ENCODE measurements around the gene IRF7.
"Not testable (repeated sequence)": the region's sequence is repeated elsewhere in the genome, so short reads cannot be mapped to it uniquely, and the experiment has no call there.

The IRF7 gene

DNA sequence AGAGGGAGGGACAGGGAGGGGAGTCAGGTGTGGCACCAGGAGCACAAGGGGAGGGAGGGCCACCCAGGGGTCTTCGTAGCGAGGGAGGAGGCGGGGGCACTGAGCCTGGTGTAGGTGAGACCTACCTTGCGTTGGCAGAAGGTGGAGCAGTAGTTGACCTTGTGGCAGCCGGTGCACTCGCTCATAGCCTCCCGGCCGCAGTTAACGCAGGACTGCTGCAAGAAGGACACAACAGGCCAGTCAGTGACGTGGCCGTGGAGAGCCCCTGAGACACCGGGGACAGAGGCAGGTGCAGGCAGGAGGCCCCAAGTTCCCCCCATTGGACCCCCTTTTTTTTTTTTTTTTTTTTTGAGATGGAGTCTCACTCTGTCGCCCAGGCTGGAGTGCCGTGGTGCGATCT, 38.1 kb upstream of the IRF7 start:
- Histone ChIP-seq H3K27me3 (ENCODE audit: low read depth, low read length) (no peaks in the 10 kb centered on the region), H3K9me3 (ENCODE audit: insufficient read depth, low read length) (no peaks in the 10 kb centered on the region), H3K27ac (ENCODE audit: low read length) (no peak overlapping the region), H2AFZ (ENCODE audit: low read depth, low read length) (no peak overlapping the region), H3K4me3 (ENCODE audit: low read length) (no peak overlapping the region), H3K9ac (ENCODE audit: low read length) (no peak overlapping the region), H3K4me1 (ENCODE audit: low read length) (no peaks in the 10 kb centered on the region), H3K4me2 (ENCODE audit: low read length) (no peak overlapping the region), H4K20me1 (ENCODE audit: insufficient read depth, low read length) (no peaks in the 10 kb centered on the region), H3K36me3 (replicated peaks; ENCODE audit: low read depth, low read length) (peaks cover 6% of the 10 kb centered on the region), H3K79me2 (ENCODE audit: low read length) (no peaks in the 10 kb centered on the region)
- TF ChIP-seq, protein P1, sequence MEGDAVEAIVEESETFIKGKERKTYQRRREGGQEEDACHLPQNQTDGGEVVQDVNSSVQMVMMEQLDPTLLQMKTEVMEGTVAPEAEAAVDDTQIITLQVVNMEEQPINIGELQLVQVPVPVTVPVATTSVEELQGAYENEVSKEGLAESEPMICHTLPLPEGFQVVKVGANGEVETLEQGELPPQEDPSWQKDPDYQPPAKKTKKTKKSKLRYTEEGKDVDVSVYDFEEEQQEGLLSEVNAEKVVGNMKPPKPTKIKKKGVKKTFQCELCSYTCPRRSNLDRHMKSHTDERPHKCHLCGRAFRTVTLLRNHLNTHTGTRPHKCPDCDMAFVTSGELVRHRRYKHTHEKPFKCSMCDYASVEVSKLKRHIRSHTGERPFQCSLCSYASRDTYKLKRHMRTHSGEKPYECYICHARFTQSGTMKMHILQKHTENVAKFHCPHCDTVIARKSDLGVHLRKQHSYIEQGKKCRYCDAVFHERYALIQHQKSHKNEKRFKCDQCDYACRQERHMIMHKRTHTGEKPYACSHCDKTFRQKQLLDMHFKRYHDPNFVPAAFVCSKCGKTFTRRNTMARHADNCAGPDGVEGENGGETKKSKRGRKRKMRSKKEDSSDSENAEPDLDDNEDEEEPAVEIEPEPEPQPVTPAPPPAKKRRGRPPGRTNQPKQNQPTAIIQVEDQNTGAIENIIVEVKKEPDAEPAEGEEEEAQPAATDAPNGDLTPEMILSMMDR (IDR thresholded peaks at IDR 0.05; ENCODE audit: low read depth, low read length) = no peak

DNA sequence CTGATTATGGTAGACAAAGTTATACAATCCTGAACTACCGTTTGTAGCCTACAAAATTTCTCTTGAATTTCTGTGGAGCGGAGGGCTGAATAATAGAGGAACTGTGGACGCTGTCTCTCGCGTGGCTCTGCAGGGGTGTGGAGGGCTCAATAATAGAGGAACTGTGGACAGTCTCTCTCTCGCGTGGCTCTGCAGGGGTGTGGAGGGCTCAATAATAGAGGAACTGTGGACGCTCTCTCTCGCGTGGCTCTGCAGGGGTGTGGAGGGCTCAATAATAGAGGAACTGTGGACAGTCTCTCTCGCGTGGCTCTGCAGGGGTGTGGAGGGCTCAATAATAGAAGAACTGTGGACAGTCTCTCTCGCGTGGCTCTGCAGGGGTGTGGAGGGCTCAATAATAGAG, 37.4 kb upstream of the IRF7 start:
- not testable (repeated sequence) for H3K4me3 ChIP-seq (ENCODE audit: low read length); H3K4me1 ChIP-seq (ENCODE audit: low read length); H2AFZ ChIP-seq (ENCODE audit: low read depth, low read length); H3K27ac ChIP-seq (ENCODE audit: low read length); H3K9ac ChIP-seq (ENCODE audit: low read length); H3K9me3 ChIP-seq (ENCODE audit: insufficient read depth, low read length); H4K20me1 ChIP-seq (ENCODE audit: insufficient read depth, low read length); H3K27me3 ChIP-seq (ENCODE audit: low read depth, low read length); H3K36me3 ChIP-seq (replicated peaks; ENCODE audit: low read depth, low read length); H3K4me2 ChIP-seq (ENCODE audit: low read length); H3K79me2 ChIP-seq (ENCODE audit: low read length)

DNA sequence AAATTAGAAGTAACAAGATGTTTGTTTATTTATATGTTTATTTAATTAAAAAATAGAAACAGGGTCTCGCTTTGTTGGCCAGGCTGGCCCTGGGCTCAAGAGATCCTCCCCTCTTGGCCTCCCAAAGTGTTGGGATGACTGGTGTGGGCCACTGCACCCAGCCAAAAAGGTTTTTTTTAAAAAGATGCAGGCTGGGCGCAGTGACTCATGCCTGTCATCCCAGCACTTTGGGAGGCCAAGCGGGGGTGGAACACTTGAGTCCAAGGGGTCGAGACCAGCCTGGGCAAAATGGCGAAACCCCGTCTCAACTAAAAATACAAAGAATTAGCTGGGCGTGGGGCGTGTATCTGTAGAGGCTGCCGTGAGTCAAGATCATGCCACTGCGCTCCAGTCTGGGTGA, 34.7 kb upstream of the IRF7 start:
- Histone ChIP-seq H4K20me1 (ENCODE audit: insufficient read depth, low read length) (no peaks in the 10 kb centered on the region), H3K4me2 (ENCODE audit: low read length) (no peak overlapping the region), H3K27ac (ENCODE audit: low read length) (no peak overlapping the region), H3K36me3 (replicated peaks; ENCODE audit: low read depth, low read length) (peaks cover 6% of the 10 kb centered on the region), H3K9me3 (ENCODE audit: insufficient read depth, low read length) (no peaks in the 10 kb centered on the region), H3K27me3 (ENCODE audit: low read depth, low read length) (no peaks in the 10 kb centered on the region), H3K4me3 (ENCODE audit: low read length) (no peak overlapping the region), H3K4me1 (ENCODE audit: low read length) (no peaks in the 10 kb centered on the region), H3K79me2 (ENCODE audit: low read length) (no peaks in the 10 kb centered on the region), H2AFZ (ENCODE audit: low read depth, low read length) (no peak overlapping the region), H3K9ac (ENCODE audit: low read length) (no peak overlapping the region)
- TF ChIP-seq, protein P1 (IDR thresholded peaks at IDR 0.05; ENCODE audit: low read depth, low read length) = no peak
- TF ChIP-seq EZH2phosphoT487 (IDR thresholded peaks at IDR 0.05; ENCODE audit: low read depth) = no peak

DNA sequence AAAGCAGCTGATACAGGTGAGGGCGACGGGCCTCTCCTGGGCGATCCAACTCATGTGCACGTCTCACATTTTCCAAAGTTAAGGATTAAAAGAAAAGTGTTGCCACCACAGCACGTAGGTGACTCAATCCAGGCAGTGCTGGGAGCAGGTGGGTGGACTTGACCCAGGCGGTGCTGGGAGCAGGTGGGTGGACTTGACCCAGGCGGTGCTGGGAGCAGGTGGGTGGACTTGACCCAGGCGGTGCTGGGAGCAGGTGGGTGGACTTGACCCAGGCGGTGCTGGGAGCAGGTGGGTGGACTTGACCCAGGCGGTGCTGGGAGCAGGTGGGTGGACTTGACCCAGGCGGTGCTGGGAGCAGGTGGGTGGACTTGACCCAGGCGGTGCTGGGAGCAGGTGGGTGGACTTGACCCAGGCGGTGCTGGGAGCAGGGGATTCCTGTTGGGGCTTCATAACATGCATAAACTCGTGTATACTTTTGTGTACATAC, 32.0 kb upstream of the IRF7 start:
- H3K27me3 ChIP-seq (ENCODE audit: low read depth, low read length); H3K4me1 ChIP-seq (ENCODE audit: low read length); H3K36me3 ChIP-seq (replicated peaks; ENCODE audit: low read depth, low read length); H4K20me1 ChIP-seq (ENCODE audit: insufficient read depth, low read length); H3K9me3 ChIP-seq (ENCODE audit: insufficient read depth, low read length); H2AFZ ChIP-seq (ENCODE audit: low read depth, low read length); H3K9ac ChIP-seq (ENCODE audit: low read length); H3K27ac ChIP-seq (ENCODE audit: low read length); H3K4me3 ChIP-seq (ENCODE audit: low read length); H3K79me2 ChIP-seq (ENCODE audit: low read length); H3K4me2 ChIP-seq (ENCODE audit: low read length): not testable (repeated sequence)

DNA sequence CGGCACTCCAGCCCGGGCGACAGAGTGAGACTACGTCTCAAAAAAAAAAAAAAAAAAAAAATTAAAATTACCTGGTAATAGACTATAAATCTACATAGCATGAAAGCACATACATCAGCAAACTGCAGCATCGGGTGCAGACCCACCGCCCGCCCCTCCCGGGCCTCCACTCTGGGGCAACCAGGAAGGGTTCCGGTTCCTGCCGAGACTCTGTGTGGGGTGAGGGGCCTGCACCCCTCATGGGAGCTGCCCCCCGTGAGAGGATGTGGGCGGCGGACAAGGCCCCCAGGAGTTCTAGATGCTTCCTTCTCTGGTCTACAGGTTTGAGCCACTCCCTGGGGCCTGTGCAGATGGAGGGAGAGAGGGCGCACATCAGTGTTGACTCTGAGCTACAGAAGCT, 30.5 kb upstream of the IRF7 start:
- Histone ChIP-seq H2AFZ (ENCODE audit: low read depth, low read length) (no peak overlapping the region), H4K20me1 (ENCODE audit: insufficient read depth, low read length) (no peaks in the 10 kb centered on the region), H3K36me3 (replicated peaks; ENCODE audit: low read depth, low read length) (peaks cover 10% of the 10 kb centered on the region), H3K4me1 (ENCODE audit: low read length) (no peaks in the 10 kb centered on the region), H3K27ac (ENCODE audit: low read length) (no peak overlapping the region), H3K4me3 (ENCODE audit: low read length) (no peak overlapping the region), H3K4me2 (ENCODE audit: low read length) (no peak overlapping the region), H3K9ac (ENCODE audit: low read length) (no peak overlapping the region), H3K27me3 (ENCODE audit: low read depth, low read length) (no peaks in the 10 kb centered on the region), H3K9me3 (ENCODE audit: insufficient read depth, low read length) (no peaks in the 10 kb centered on the region), H3K79me2 (ENCODE audit: low read length) (no peaks in the 10 kb centered on the region)
- TF ChIP-seq, protein P1 (IDR thresholded peaks at IDR 0.05; ENCODE audit: low read depth, low read length) = no peak
- no peak for TF ChIP-seq EZH2phosphoT487 (IDR thresholded peaks at IDR 0.05; ENCODE audit: low read depth)
